Activated CD4-positive, alpha-beta T cell treated with anti-CD3 and anti-CD28 coated beads, Interleukin-2, amount 50 U/mL, for 24 hours (primary cell): ENCODE results near the gene SHB.
A peak's percentile ranks its signal among the peaks of the same experiment; 100 is the strongest.
"Not testable (repeated sequence)": the region's sequence is repeated elsewhere in the genome, so short reads cannot be mapped to it uniquely, and the experiment has no call there.

ENCODE experiments used
- DNase-seq, 2 donors: peaks; one replicate each; pipeline ENCODE4 v3.0.0-alpha.2; 2020; ENCODE audit warnings: low read depth in 1 of 2, low spot score in 1 of 2

Gene SHB

DNA sequence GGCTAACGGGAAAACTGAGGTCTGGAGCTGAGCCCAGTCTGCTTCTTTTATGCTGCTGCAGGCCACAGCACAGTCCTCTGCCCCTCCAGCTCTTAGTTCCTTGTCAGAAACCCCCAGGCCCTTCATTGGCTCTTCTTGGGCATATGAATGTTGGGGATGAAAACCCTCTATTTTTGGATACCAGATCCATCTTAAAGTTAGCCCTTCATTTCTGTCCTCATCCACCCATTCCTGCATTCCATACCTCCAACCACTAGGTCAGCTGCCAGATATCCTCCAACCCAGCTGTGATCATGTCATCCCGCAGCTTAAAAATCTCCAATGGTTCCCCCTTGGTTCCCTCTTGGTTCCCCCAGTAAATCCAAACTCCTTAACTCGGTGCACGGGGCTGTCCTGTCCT is 163.3 kb downstream of the SHB start:
- DNase-seq = no peak

DNA sequence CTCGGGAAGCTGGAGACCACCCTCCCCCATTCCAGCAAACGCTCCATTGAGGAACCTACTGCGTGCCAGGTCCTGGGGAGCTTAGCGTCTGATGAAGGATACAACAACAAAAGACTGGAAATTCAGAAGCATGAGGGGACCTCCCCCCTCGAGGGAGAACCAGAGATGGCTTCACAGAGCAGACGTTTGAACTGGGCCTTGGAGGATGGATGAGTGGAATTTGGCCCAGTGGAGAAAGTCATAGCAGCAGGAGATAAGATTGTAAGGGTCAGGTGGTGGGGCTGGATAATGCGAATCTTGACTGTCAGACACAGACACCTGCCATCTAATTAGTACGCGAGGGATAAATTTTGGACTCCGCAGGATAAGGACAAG is 163.9 kb downstream of the SHB start:
- no peak for DNase-seq

DNA sequence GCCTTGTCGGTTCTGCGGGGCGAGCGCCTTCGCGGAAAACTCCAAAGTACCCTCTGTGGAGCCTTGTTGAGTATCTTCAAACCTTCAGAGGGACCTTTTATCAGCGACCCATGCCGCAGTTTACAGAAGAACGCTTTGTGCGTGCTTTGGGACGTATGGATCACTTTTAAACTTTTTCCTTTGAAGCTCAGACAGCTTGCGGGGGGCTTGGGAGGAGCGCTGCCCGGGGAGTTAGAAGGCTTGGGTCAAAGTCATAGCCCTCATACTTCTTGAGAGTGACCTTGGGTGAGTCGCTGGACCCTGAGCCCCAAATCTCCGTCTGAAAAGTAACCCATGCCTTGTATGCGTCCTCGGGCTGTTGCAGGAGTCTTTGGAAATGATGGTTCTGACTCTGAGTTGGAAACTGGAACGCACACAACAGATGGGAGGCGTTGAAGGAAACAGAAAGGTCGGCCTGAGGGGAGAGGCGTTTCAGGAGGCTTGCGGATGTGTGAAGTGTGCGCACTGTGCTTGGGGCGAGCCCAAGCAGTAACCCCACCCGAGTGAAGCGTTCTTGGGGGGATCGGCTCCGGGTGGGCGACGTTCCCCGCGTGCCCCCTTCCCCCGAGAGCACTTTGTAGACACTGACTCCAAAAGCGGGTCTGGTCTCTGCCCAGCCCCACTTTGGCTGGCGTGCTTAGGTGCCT is 164.4 kb downstream of the SHB start:
- no peak for DNase-seq

DNA sequence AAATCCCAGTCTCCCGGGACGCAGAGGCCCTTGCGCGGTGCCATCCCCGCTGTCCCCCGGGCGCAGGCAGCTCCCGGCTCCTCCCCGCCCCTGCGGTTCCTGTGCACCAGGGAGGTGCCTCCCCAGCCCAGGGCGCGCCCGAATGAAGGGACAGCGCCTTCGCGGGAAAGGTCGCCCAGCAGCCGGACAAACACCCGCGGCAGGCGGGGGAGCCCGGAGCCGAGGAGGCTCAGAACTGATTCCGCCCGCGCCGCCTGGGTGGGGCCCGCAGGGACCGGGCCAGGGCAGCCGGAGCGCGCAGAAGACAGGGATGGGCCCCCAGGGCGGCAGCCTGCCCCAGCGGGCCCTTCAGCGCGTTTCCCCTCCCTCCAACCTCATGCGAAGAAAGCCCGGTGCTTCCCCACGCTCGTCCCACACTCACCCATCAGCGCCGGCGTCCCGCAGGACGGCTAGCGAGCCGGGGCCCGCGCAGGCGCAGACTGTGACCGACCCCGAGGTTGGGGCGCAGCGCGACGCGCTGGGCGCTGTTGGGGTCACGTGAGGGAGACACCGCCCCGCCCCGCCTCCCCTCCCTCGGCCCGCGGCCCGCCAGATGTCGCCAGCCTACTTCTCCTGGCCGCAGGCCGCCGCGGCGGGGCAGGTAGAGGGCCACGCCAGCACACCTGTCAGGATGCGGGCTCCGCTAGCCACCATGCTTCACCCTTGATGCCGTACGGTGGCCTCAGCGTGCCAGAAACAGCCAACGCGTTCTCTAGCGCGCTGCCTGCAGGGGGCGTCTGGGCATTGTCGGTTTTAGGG is 165.2 kb downstream of the SHB start, which contains the start of gene SLC25A51:
Gene SLC25A51, minus strand, starts transcription at position 481 of the 798 bp plus-strand sequence. CDS start 15,577 bp downstream, outside the sequence.
- peak; percentile 94 to 98 for DNase-seq

DNA sequence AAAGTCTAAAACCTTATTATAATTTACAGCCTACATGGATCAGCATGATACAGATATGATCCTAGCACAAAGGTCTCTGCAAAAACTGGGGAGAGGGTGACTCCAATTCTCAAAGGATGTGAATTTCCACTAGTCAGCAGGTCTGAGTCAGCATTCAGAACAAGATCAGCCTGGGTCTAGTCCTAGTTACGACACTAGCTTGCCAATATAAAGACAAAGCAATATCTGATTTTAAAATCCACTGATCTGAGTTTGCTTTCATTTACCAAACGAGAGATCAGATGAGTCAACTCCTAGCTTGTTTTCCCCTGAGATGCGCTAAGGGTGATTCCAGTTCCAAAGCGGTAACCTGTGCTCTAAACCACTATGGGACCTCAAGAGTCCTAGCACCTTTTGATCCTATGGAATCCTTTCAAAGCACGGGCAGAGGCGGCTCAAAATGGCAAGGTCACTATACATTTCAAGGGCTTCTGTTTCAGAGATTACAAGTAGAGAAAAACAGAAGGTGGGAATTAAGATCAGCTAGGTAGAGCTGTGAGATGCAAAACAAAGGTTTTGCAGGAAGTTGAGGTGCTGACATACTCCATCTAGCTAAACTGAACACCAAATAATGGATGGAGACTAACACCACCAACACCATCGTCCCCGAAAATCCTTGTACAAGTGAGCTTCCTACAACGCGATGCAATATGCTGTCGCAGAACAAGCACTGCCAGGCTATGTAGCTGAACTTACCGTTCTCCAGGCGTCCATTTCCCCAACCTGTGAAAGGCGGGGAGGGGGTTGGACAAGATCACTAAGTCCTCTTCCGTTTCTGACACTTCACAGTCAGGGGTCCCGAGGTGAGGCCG is 166.0 kb downstream of the SHB start:
- no peak for DNase-seq

DNA sequence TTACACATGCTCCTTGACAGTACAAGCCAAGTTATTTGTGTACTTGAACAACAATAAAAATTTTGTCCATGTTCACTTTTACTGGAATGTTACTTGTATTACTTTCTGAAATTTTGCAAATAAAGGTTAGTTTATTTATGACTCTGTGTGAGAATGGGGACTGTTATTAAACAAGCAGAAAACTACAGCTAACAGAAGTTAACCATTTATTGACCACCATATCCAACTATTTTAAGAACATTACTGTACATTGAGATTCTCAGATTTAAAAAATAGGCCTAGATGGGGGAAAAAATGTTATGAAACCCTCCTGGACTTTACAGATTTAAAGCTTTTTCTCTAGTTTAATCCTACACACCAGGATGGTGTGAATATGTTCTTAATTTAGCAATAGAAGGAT is 166.9 kb downstream of the SHB start:
- DNase-seq = no peak

DNA sequence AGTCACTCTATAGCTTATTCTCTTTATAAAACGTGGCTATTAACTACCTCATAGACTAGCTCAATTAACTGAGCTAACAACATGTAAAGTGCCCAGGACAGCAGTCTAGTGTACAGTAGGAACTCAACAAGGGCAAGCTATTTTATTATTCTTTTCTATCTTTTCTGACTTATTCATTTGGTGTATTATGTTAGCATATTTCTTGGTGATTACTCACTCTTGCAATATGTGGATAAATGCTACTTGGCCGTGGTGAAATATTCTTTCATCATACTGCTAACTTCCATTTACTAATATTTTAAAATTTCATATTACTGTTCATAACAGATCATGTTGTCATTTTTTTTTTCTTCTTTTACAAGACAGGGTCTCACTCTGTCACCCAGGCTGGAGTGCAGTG is 170.0 kb downstream of the SHB start:
- no peak for DNase-seq

DNA sequence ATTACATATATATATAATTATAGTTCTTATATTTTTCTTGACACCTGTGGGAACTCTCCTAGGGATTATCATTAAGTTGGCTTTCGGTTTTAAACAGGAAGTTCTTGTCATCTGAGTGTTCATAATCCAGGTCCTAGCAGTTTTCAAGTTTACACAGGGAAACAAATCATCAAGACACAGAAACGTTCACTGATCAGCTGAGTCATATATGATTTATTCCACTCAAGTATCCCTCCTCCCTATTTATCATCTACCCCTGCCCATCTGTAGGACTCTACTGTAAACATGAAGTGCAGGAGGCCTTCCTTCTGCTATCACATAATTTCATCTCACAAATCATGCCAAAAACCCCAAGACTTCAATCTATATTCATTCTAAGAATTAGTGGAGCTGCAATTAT is 171.4 kb downstream of the SHB start:
- no peak for DNase-seq

DNA sequence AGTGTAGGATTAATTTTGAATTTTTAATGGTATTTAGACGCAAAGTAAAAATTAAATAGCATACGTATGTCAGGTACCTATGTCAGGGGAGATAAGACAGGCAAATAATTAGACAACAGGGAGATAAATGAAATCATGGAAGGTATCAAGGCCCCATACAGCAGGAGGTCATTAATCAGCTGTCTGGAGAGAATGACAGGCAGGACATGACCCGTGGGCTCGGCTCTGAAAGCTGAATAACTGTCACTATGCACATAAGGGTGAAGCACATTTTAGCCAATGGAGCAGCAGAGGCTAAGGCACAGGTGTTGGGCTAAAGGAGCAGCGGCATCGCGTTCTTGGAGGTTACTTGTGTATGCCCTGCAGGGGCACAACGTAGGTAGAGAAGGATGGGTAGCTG is 177.0 kb downstream of the SHB start:
- no peak for DNase-seq

DNA sequence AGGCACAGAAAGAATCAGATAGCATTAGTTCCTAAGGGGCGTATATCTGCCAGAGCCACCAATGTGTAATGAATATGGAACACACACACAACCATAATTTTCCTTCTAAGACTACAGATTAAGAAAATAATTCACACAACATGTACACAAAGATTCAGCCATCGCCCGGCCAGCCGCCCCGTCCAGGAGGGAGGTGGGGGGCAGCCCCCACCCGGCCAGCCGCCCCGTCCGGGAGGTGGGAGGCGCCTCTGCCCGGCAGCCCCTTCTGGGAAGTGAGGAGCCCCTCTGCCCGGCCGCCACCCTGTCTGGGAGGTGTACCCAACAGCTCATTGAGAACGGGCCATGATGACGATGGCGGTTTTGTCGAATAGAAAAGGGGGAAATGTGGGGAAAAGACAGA is 178.0 kb downstream of the SHB start:
- not testable (repeated sequence) for DNase-seq

DNA sequence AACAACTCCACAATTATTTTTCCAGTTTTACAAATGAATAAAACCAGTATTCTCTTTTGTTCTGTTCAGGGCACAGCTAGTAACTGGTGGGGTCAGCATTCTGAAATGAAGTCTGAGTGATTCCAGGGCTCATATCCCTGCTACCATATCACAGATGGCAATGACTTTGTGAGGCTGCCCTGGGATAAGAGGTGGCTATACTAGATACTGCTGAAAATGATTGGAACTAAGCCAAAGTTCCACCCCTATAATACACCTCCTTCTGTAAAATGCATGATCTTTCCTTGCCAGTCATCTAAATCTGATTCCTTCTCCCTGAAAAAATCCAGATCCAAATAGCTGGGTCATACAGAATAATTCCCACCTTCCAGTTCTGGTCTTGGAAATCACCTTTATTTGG is 179.5 kb downstream of the SHB start:
- DNase-seq = no peak

DNA sequence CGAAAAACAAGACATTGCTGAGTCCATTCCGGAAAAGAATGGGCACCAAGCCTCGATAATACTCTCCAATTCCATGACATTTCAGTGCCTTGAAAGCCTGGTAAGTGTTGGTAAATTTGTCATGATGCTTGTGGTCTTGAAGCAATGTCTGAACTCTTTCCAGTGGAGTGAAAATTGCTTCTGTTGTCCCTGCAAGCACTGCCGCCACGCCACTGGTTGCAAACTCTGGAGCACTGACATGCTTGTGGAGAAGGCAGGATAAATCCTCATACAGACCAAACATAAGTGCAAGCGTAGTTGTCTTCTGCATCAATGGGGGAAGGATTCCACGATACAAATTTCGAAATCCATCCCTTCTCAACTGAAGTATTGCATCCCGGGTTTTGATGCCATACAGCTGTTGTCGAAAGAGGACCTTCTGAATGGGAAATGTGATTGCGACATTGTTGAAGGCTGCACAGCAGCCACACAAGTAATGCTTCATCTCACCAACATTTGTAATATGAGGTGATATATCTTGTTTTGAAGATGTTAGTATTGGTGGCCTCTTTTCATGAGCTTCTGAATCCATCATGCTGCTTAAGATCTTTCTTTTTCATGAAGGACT is 180.9 kb downstream of the SHB start:
- not testable (repeated sequence) for DNase-seq

DNA sequence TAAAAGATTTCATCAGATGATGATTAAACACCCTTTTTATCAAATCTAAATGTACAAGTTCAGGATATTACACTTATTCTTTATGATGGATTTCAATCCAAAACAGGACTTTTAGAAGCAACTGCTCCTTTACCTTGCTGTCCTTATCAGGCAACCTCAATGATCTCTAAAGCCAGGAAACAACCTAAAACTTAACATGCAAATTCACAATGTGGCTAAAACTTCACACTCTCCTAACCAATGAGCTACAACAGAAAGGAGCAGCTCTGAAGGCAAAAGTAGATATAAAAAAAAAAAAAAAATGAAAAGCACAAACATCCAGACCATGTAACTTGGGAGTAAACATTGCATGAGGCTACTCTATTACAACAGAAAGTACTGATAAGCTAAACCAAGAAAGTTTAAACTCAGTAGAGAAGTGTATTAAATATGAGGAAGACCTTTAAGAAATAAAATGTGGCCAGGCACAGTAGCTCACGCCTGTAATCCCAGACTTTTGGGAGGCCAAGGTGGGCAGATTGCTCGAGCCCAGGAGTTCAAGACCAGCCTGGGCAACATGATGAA is 188.0 kb downstream of the SHB start:
- DNase-seq = no peak

DNA sequence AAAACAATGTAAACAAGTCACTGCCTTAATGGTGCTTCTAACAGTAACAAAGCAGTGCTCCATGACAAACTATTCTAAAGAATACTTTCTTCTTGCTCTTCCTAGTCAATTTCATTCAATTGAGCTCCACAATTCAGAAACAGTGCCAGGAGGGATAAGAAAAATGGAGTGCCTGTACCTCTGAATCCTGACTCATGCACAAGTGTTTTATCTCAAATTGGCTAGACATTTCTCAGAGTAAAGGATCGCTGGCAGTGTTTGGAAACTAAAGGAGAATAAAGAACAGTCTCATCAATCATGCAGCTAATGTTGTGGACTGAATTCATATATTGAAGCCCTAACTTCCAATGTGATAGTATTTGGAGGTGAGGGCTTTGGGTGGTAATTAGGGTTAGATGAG is 192.7 kb downstream of the SHB start:
- DNase-seq = no peak

DNA sequence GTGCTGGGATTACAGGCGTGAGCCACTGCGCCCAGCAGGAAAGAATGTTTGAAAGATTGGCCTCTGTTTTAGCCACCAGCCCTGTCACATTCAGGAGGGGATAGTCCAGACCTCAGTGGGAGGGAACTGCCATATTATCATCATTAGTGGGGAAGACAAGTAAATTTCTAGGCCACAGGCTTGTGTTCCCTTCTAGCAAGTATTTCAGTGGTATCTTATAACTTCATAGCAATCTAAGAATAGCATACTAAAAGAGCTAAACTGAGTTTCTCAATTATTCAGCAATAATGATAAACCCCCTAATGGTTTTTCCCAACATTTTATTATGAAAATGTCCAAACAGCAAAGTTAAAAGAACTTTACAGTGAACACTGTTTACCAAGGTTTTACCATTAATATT is 195.1 kb downstream of the SHB start:
- DNase-seq = no peak

DNA sequence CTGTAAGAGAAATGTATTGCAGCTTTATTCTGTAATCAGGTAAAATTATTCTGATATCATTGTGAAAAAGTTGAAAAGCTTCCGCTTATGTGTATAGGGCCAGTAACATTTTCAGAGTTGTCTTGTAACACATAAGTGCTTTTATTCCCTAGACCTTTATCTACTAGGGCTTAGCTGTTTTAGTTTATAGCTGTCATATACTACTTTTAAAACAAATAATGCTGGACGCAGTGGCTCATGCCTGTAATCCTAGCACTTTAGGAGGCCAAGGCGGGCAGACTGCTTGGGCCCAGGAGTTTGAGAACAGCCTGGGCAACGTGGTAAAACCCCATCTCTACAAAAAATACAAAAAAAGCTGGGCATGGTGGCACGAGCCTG is 198.2 kb downstream of the SHB start:
- DNase-seq = no peak

DNA sequence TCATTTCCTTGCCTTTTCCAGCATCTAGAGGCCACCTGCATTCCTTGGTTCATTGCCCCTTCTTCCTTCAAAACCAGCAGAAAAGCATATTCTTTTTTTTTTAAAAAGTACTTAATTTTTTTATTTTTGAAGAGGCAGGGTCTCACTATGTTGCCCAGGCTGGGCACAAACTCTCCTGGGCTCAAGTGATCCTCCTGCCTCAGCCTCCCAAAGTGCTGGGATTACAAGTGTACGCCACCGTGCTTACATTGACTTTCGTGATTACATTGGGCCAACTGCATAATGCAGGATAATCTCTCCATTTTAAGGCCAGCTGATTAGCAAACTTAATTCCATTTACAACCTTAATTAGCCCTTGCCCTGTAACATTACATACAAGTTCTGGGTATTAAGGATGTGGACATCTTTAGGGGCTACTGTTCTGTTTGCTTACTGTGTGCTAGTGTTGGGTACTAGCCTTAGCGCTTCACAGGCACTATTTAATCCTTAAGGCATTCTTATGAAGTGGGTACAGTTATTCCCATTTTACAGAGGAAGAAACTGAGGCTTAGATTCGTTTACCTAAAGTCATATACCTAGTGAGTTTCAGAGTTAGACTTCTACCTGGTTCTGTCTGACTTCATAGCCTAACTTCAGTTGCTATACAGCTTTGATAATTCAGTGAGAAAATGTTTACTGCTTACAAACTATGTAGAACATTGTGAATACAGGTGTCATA is 198.8 kb downstream of the SHB start:
- no peak for DNase-seq
